ENCODE data around the gene PGLYRP2. TPM values are rescaled to one million over a fixed set of nuclear protein-coding genes. Genes with fewer than 3 reads are reported as not detected.
A peak's percentile ranks its signal among the peaks of the same experiment; 100 is the strongest.

Gene PGLYRP2
- total and polyA plus RNA-seq, 9 of the 15 experiments (the other 6 are each of a cell fraction or from before 2014, with no cell fraction given): not detected

DNA sequence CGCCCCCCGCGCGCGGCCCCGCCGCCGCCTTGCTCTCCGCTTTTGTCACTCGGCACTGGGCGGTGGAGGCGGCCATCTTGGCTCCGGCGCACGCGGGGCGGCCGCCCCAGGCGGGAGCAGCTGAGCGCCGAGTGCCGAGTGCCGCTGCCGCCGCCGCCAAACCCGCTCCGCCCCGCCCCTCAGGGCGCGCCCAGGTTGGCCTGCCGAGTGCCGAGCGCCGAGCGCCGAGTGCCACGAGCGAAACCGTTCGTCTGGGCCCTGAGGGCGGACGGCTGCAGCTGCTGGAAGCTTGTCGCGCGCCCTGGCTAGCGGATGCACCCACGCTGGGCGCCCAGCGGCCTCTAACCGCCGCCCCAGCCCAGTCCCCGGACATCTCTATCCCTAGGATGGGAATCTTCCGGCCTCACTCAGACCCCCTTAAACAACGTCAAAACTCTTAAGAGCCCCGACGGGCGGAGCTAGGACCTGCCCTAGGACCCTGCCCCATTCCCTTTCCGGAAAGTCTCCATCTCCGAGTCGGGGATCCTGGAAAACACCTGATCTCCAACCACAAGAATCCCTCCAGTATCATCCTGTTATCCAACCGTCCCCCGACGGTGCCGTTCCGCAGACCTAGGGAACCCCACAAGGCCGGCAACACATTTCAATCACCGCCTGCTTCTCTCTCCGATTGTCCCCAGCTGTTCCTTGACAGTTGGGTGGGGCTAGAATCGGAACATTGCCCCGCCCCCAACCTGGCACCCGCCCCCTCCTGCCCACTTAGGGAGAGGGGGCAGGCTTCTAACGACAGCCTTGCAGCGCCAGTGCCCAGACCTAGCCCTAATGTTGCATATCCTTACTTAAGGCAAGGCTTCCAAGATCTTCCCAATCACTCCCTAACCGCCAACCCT, 46.4 kb downstream of the PGLYRP2 start (continued):
- TF ChIP-seq SRF (CRISPR knock-in tag; IDR thresholded peaks at IDR 0.05) (no peak), FOXO4 (CRISPR knock-in tag; IDR thresholded peaks at IDR 0.05) (no peak), ELF2 (CRISPR knock-in tag; IDR thresholded peaks at IDR 0.05) (no peak), ZNF699 (CRISPR knock-in tag; IDR thresholded peaks at IDR 0.05; ENCODE audit: insufficient replicate concordance) (no peak), NR2F6 (CRISPR knock-in tag; IDR thresholded peaks at IDR 0.05) (no peak), HMG20B (CRISPR knock-in tag; IDR thresholded peaks at IDR 0.05) (no peak), PHB (CRISPR knock-in tag; IDR thresholded peaks at IDR 0.05) (no peak), ZNF740 (CRISPR knock-in tag; IDR thresholded peaks at IDR 0.05) (no peak), ZNF740 (tag; IDR thresholded peaks at IDR 0.05) (no peak), ZNF184 (CRISPR knock-in tag; IDR thresholded peaks at IDR 0.05) (no peak), SMAD1 (IDR thresholded peaks at IDR 0.05; ENCODE audit: low read depth, low read length, partially characterized antibody) (peak; percentile 51), KDM1A (IDR thresholded peaks at IDR 0.05) (no peak), ASH1L (IDR thresholded peaks at IDR 0.05; ENCODE audit: borderline replicate concordance, low read depth, partially characterized antibody) (no peak), HINFP (tag; conservative IDR thresholded peaks at IDR 0.05; ENCODE audit: low read depth) (no peak), ZNF354B (CRISPR knock-in tag; IDR thresholded peaks at IDR 0.05) (no peak), TARDBP (IDR thresholded peaks at IDR 0.05) (no peak), BRF2 (IDR thresholded peaks at IDR 0.05; ENCODE audit: borderline replicate concordance, insufficient read depth, insufficient read length) (no peak), ZNF707 (CRISPR knock-in tag; conservative IDR thresholded peaks at IDR 0.05) (no peak), GABPB2 (CRISPR knock-in tag; conservative IDR thresholded peaks at IDR 0.05) (no peak)
- TF ChIP-seq, protein P1, sequence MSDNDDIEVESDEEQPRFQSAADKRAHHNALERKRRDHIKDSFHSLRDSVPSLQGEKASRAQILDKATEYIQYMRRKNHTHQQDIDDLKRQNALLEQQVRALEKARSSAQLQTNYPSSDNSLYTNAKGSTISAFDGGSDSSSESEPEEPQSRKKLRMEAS (CRISPR knock-in tag; IDR thresholded peaks at IDR 0.05): peak; percentile 96
- TF ChIP-seq, protein P2, sequence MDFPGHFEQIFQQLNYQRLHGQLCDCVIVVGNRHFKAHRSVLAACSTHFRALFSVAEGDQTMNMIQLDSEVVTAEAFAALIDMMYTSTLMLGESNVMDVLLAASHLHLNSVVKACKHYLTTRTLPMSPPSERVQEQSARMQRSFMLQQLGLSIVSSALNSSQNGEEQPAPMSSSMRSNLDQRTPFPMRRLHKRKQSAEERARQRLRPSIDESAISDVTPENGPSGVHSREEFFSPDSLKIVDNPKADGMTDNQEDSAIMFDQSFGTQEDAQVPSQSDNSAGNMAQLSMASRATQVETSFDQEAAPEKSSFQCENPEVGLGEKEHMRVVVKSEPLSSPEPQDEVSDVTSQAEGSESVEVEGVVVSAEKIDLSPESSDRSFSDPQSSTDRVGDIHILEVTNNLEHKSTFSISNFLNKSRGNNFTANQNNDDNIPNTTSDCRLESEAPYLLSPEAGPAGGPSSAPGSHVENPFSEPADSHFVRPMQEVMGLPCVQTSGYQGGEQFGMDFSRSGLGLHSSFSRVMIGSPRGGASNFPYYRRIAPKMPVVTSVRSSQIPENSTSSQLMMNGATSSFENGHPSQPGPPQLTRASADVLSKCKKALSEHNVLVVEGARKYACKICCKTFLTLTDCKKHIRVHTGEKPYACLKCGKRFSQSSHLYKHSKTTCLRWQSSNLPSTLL (IDR thresholded peaks at IDR 0.05): no peak
